ENCODE results near the gene VWA8.
"Not testable (repeated sequence)": the region's sequence is repeated elsewhere in the genome, so short reads cannot be mapped to it uniquely, and the experiment has no call there.

The VWA8 gene

GRCh38 chr13:41546372-41547190 lies 414.3 kb downstream of the VWA8 start:
- DNase-seq = no peak

DNA sequence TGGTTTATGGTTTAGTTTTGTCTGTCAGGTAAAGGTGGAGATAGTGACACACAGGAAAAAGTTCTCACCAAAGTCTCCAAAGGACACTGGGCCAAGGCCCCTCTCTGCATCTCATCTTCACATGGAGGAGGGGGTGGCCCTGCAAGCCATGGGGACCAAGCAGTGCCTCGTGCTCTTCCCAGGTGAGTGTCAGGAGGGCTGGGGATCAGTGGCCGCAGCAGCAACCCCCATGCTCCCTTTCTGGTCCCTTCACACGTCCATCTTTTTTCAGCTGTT lies 415.5 kb downstream of the VWA8 start:
- DNase-seq = no peak

DNA sequence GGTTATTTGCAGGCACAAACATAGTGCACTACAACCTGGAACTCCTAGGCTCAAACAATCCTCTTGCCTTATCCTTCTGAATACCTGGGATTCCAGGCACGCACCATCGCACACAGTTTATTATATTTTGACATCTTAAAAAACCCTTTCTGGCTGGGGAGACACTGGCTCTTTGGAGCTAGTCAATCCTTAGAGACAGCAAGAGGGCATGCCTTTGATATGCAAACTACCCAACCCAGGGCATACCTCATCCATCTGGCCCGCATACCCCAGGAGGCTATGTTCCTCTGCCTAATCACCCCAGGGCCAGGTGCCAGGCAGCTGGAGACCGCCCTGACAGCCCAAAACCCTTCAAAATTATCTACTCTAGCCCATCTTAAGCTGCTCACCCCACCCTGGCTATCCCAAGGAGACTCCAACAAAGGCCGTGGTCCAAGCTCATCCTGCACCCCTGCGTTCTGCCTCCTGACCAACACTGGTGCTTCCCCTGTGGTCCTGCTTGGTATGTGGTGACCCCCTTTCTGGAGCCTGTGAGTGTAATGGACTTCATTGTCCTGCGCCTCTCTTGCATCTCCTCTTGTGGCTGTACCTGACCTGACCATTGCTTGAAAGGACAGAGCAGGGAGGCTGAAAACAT lies 417.1 kb downstream of the VWA8 start:
- DNase-seq = no peak

DNA sequence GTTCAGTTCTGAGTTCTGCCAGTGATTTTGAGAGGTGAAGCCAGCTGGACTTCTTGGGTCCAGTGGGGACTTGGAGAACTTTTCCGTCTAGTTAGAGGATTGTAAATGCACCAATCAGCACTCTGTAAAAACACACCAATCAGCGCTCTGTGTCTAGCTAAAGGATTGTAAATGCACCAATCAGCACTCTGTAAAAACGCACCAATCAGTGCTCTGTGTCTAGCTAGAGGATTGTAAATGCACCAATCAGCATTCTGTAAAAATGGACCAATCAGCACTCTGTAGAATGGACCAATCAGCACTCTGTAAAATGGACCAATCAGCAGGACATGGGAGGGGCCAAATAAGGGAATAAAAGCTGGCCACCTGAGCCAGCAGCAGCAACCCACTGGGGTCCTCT lies 418.1 kb downstream of the VWA8 start:
- DNase-seq = not testable (repeated sequence)

DNA sequence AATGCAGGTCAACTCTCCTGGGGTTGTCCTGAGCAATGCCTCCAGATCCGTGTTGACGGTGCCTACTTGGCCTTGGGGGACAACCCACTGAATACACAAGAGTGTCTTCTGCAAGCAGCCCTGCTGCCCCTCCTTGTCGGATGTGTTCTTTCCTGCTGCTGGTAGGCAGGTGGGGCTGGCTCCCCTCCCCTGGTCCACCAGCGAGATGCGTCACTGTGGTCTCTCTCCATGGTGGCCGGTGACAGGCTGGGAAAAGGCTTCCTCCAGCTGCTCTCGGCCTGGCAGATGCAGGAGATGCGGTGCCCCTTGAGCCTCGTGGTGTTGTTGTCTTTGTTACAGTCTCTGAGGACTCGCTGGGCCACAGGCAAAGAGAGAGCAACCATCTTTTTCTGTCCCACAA lies 418.6 kb downstream of the VWA8 start:
- DNase-seq = no peak

DNA sequence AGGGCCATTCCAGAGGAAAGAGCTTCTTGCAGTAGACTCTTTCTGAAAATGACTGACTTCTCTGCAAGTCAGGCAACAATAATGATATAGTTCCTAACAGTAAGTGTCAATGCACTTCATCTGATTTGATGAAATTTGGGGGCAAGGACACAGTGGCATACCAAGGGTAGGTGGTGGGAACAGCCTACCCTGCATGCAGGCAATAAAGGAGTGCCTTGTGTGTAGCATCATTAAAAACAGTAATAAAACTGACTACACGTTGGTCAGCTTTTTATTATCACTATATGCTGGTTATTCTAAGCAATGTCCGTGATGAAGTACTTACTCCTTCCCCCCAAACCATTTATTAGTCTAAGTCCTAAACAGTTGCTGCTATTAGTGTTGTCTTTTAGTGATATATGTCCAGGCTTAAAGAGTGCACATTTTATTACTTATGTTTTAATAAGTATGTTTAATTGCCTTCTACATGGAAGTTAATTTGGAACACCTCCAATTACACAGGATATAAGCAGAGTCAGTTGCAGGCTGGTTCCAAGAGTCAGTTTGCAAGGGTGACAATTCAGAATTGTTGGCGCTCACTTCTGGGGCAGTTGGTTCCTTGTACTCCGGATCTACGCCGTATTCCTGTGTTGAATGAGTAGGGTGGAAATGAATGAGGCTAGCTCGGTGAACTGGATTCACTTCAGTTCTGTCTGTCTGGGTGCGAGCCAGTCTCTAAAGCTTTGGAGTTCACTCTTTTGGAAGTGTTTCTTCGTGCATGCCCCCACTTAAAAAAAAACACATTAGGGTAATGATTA lies 419.6 kb downstream of the VWA8 start:
- no peak for DNase-seq

DNA sequence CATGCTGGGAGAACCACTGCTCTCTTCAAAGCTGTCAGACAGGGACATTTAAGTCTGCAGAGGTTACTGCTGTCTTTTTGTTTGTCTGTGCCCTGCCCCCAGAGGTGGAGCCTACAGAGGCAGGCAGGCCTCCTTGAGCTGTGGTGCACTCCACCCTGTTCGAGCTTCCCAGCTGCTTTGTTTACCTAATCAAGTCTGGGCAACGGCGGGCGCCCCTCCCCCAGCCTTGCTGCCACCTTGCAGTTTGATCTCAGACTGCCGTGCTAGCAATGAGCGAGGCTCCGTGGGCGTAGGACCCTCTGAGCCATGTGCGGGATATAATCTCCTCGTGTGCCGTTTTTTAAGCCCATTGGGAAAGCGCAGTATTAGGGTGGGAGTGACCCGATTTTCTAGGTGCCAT lies 420.7 kb downstream of the VWA8 start:
- not testable (repeated sequence) for DNase-seq

GRCh38 chr13:41533266-41534052 lies 427.4 kb downstream of the VWA8 start:
- DNase-seq = no peak

DNA sequence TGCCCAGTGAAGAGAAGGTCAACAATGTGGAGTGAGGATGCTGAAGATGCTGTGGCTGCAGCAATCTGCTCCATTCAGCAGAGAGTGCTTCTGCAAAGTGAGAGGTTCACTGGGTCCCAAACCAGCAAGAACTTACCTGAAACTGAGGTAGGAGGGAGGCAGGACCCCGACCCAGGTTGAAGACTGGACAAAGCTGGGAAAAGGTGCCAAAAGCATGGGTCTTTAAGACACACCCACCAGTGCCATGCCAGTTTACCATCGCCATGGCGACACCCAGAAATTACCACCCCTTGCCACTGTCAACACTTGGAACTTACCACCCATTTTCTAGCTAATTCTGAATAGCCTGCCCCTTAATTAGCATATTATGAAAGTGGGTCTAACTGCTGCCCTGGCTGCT lies 432.9 kb downstream of the VWA8 start:
- no peak for DNase-seq

DNA sequence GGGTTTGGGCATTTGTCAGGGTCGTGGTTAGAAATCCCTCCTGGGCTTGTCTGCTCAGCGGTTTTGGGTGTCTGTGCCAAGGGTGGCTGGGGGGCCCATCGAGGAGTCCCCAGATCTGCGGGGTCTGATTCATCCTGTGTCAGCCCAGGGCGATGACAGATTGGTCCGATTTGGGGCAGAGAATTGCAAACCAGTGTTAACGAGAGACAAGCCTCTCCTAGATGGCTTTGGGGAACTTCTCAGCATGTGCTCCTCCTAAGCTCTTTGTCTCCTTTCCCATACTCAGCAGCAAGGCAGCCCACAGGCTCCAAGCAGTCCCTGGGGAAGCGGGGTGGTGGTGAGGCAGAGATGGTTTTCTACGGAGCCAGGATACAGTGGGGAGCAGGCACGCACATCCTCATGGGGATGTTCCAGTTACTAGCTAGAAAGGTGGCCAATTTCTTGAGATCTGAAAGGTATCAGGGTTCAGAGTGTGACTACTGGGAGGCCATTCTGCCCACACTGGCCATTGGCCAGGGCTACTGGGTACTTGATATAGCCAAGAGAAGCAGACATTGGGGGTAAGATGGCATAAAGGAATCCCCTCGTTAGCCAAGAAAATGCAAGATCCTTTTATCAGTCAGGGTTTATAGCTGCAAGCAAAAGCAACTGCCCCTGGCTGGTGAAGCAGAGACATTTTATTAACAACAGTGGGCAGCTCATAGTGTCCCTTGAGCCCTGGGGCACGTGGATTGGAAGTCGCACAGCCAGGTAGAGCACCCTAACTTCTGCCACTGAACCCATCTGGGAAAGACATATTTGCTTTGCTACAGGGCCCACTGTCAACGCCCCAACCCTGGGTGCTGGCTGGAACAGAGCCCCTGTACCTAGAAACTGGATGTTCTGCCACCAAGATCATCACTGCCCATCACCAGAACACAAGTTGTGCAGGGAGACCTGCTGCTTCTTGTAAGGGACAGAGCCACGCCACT lies 440.0 kb downstream of the VWA8 start:
- DNase-seq = no peak

DNA sequence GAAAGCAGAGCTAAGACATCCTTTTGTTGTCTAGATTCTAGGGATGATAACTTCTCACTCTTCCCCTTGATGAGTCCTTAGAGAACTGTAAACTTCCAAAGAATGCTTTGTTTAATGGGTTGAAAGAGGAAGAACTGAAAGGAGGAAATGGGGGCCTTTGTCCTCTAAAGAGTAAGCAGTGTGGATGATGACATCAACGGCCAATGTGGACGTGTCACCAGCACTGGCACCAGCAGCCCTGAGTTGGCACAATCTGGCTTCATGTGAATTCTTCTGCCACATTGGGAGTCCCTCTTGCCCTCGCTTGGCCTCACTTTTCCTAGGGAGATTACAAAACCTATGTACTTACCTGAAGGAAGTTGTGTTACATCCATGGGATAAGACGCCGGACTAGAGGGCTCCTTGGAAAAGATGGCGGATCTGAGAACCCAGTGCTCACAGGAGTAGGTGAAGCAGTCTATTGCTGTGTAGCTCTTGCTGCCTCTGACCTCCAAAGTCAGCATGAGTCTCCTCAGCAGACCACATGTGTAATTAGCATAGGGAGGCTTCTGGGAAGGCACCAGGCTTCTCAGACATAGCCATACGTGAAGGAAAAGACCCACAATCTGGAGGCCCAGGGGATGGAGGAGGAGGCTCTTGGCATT lies 440.8 kb downstream of the VWA8 start:
- no peak for DNase-seq

Measured in NCI-H1694 (cell line).